Endothelial cell of hepatic sinusoid (primary cell): ENCODE data around the gene OR6C70.
"Not testable (repeated sequence)": the region's sequence is repeated elsewhere in the genome, so short reads cannot be mapped to it uniquely, and the experiment has no call there.

ENCODE experiments used
- in situ Hi-C: cut with HindIII; loops from 2 replicates; pipeline ENCODE4 v1.10.0; 2017; ENCODE audit warnings: low sequenced_read_pairs

Gene OR6C70

DNA sequence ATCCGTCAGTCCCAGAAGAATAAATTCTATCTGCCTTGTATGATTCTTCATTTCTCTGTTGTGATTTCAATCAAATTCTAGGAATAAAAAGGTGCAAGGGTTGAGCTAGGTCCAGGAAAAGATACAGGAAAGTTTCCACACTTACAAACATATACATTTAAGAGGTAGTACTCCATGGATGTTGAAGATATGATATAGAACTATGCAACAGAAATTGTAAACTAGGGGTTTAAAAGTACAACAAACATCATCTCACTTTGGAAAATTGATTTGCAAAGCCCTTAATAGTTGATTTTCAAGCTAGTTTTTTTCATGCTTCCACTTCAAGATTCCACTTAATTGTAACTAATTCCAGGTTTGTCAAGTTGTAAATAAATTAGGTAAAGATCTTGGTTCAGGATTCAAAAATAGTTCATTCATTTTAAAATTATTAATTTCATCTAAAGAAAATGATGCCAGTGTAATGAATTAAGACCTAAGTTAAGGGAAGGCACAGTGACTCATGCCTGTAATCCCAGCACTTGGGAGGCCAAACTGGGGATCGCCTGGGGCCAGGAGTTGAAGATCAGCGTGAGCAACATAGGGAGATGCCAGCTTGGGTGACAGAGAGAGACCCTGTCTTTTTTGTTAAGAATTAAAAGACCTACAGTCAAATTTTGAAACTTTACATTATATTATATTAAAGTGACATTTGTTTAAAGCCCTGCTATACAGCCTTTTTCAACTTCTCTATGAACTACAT, at the start of gene OR6C70:
TSS of gene OR6C70 (minus strand) at position 51 of the 742 bp plus-strand sequence. CDS start at position 51, 0 bp downstream.
- in situ Hi-C loops: no loop called here

DNA sequence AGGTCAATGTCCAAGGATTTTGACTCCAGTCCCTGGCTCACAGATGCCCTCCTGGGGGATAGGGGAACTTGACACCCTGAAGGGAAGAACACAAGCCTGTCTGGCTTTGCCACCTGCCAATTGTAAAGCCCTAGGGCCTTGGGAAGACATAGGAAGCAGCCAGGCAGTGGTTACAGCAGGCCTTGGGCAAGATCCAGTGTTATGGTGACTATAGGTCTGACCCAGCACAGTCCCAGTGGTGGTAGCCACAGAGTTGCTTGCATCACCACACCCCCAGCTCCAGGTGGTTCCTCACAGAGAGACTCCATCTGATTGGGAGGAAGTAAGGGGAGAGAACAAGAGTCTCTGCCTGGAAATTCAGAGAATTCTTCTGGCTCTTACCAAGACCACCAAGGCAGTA, 46.5 kb upstream of the OR6C70 start:
- in situ Hi-C loops: no loop called here

DNA sequence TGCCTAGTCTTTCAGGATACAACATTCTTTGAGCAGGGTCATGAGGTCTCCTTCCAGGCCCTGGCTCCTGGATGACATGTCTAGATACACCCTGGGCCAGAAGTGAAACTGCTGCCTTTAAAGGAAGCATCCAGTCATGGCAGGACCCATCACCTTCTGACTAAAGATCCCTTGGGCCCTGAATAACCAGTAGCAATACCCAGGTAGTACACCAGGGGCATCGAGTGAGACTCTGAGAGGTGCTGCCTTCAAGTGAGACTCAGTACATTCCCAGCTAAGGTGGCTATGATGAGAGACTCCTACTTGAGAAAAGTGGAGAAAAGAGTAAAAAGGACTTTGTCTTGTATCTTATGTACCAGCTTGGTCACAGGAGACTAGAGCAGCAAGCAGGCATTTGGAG, 45.8 kb upstream of the OR6C70 start:
- in situ Hi-C loops: no loop called here

GRCh38 chr12:55501601-55502000, 31.7 kb upstream of the OR6C70 start:
- in situ Hi-C loops: no loop called here

- in situ Hi-C loops: no loop called here
Observed at GRCh38 chr12:55499810-55500252, 29.9 kb upstream of the OR6C70 start.

DNA sequence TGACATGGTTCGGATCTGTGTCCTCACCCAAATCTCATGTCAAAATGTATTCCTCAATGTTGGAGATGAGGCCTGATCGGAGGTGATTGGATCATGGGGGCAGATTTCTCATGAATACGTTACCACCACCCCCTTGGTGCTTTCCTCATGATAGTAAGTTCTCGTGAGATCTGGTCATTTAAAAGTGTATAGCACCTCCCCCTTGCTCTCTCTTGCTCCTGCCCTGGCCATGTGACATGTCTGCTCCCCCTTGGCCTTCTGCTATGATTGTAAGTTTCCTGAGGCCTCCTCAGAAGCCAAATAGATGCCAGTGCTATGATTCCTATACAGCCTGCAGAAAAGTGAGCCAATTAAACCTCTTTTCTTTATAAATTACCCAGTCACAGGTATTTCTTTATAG, 29.3 kb upstream of the OR6C70 start:
- in situ Hi-C loops: no loop called here

DNA sequence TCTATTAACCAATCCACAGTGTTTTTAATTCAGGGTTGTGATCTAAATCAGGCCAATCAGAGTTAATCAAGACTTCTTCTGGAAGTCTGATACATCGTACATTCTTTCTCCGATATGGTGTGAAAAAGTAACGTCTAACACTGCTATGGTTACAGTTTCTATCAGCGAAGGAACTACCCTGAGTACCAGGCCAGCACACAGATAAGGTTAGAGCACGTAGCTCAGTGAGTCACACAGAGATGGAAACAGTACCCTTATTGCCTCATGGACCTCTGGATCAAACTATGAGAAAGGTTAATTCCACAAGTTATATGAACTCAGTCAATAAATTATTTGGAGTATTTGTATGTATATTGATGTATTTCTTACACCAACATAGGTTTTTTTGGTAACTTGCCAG, 25.6 kb upstream of the OR6C70 start:
- in situ Hi-C loops: no loop called here

DNA sequence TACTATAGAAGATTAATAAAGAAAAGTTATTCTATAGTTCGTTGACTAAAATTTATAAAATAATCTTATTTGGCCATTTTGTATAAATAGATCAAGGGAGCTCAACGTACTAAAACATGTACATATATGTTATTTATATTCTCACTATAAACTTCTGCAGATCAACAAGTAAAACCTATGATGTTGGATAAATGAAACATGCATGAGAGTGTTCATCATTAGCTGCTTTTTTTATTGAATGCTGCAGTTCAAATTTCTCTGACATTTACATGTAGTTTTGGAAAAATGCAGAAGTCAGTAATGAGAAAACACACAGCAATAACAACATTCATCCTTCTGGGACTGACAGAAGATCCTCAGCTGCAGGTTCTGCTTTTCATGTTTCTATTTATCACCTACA, 22.1 kb upstream of the OR6C70 start, which contains the start of gene OR6C68:
TSS of gene OR6C68 (plus strand) at position 301 of the 400 bp plus-strand sequence. CDS start at position 301, 0 bp downstream.
- in situ Hi-C loops: no loop called here

GRCh38 chr12:55484284-55484683, 14.3 kb upstream of the OR6C70 start:
- in situ Hi-C loops: not testable (repeated sequence)

GRCh38 chr12:55479136-55479535, 9.2 kb upstream of the OR6C70 start:
- in situ Hi-C loops: not testable (repeated sequence)

DNA sequence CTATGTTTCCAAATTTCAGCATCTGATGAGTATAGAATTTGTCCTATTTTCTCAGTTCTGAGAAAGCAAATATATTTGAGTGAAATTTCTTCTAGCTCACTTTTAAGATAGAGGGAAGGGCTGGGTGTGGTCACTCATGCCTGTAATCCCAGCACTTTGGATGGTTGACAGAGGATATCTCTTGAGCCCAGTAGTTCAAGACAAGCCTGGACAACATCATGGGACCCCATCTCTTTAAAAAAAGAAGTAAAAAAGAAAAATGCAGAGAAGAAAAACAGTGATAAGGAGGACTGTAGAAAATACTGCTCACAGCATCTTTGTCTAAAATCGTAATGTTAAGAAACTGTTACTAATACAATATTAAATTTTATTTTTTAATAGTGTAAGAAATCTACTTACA, 2.3 kb upstream of the OR6C70 start:
- in situ Hi-C loops: no loop called here

GRCh38 chr12:55469291-55469690, 647 bp downstream of the OR6C70 start:
- in situ Hi-C loops: no loop called here

DNA sequence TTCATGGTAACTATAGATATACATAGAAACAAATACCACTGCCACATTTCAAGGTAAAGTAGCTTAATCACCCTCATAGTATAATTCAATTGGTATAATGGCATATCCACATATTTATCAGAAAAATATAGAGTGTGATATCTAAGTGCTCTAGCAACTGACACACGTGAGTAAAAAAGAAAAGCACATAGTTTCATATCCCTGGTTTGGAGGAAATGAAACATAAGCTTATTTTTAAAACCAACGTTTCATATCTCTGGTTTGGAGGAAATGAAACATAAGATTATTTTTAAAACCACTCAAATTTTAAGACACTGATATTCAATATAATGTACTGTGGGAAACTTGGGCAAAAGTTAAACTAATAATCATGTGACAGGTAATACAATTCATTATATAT, 2.1 kb downstream of the OR6C70 start:
- in situ Hi-C loops: no loop called here

GRCh38 chr12:55464926-55465325, 5.0 kb downstream of the OR6C70 start:
- in situ Hi-C loops: not testable (repeated sequence)

GRCh38 chr12:55448825-55449224, 21.1 kb downstream of the OR6C70 start:
- in situ Hi-C loops: no loop called here

DNA sequence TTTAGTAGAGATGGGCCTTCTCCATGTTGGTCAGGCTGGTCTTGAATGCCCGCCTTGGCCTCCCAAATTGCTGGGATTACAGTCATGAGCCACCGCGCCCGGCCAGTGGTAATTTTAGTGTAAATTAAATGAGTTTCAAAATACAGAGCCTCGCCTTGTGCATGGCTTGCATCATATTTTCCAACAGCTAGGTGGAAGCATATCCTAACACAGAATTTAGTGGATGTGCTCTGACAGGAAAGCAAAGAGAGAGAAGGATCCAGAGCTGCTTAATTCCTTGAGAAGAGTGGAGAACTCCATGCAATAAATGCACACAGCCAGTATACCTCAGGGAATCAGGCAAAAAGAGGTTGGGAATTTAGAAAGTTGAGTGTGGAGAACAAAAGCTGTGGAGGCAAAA, 23.6 kb downstream of the OR6C70 start:
- in situ Hi-C loops: no loop called here

- in situ Hi-C loops: no loop called here
Observed at GRCh38 chr12:55445357-55445756, 24.6 kb downstream of the OR6C70 start.

DNA sequence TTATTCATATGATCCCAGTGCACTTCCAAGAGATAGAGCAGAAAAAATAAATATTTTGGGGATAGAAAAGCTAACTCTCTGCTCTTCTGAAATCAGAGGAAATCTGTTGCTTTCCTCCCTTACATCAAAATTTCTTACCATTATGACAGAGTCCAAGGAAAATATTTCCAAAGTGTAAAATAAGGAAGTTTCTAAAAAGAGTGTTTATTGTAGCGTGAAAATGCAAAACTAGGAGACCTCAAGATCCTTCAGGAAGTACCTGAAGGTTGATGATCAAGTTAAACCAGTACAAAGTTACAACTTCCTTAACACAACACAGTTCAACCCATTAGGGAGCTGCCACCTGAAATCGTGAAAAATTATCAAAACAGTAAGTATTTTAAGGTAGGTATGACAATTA, 26.2 kb downstream of the OR6C70 start, which contains the start of gene OR6C2:
TSS of gene OR6C2 (plus strand) at position 301 of the 400 bp plus-strand sequence. CDS start 8,138 bp downstream, outside the sequence.
- in situ Hi-C loops: no loop called here

DNA sequence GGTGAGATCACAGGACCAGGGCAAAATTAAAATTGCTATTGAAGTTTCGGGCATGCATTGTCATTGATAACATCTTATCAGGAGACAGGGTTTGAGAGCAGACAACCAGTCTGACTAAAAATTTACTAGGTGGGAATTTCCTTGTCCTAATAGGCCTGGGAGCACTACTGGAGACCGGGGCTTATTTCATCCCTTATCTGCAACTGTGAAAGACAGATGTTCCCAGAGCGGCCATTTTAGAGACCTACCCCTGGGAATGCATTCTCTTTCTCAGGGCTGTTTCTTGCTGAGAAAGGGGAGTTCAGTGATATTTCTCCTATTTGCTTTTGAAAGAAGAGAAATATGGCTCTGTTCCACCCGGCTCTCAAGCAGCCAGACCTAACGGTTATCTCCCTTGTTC, 28.7 kb downstream of the OR6C70 start:
- in situ Hi-C loops: not testable (repeated sequence)

DNA sequence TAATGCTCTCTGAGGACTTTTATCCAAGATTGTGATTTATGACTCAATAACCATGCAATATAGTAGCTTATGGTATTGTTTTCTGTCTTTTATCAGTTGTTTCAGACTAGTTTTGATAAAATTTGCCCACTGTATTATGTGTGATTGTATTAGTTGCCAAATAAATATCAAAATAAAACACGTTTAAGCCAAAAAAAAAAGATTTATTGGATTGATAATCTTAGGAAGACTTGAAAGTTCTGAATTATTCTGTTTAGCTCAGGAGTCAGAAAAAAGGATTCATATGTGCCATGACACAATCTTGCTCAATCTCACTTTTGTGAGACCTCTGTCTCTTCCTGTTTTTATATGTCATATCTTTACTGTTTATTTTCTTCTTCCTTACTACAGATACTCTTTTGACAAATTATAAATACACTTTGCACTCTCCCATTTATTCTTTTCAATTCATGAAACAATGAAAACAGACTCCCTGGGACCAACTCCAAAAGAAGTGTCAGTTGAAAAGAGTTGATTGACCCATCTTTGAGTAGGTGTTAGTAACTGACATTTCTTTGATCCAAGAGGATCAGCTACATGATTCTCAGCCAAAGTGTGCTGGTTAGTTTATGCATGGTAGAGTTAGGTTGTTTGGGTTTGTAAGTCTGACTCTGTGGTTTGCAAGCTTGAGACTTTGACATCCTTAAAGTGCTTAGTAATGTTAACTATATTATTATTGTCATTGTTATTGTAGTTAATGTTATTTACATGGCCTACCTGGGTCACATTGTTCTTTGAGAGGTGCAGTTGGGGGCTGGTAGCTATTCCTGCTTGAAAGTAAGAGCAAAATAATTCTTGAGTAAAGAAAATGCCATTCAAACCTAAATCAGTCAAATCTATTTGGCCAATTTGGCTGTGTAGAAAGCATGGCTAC, 41.4 kb downstream of the OR6C70 start:
- in situ Hi-C loops: no loop called here

GRCh38 chr12:55425954-55426353, 44.0 kb downstream of the OR6C70 start, which contains the start of gene OR6C76:
TSS of gene OR6C76 (plus strand) at chr12:55426254. CDS start at chr12:55426254, 0 bp downstream.
- in situ Hi-C loops: no loop called here
